Fibroblast of lung (primary cell): ENCODE results near the gene ARGLU1. TPM values are rescaled to one million over a fixed set of nuclear protein-coding genes. Genes with fewer than 3 reads are reported as not detected.

ENCODE experiments used
- polyA plus RNA-seq, 2 donors: library from polyadenylated mRNA; depleted of rRNA in 1 of 2; stranded (reverse) in 1 of 2; unstranded in 1 of 2; fragments of >200 nt; gene quantifications; 2 replicates each; pipeline ENCODE4 v1.2.1, GENCODE V29; 2011 to 2012; ENCODE audit warnings: missing spikeins in 1 of 2
- total RNA-seq: library from RNA; depleted of rRNA; stranded (reverse); fragments of >200 nt; gene quantifications from 2 replicates; pipeline ENCODE4 v1.2.1, GENCODE V29; 2014

Gene ARGLU1
- total and polyA plus RNA-seq, 2 donors (not counting 1 experiment from before 2014, with no cell fraction given), result 45.4 to 45.6 TPM

Other genes starting within 250 kb of the ARGLU1 start
- 9.2 and 13.5 TPM in 2 replicates for gene EFNB2, start 32.5 kb downstream of the ARGLU1 start, total RNA-seq
- 20.0 and 28.3 TPM in 2 replicates for gene EFNB2, start 32.5 kb downstream of the ARGLU1 start, polyA plus RNA-seq